ENCODE results near the gene WDR54.

DNA sequence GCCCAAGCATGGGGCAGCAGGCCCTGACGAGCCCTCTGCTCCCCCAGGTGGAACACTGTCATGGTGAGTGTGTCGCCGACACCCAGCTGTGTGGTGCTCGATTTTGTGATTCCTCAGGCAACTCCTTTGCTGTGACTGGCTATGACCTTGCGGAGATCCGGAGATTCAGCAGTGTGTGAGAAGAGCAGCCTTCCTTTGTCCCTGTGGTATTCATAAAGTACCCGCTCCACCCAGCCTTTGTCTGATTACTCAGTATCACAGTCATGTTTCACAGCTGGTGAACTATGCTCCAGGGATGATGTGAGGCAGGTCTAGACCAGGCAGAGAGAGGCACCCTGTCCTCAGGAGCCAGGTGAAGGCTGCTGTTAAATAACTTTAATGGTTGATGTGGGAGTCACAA is 4.0 kb downstream of the WDR54 start:
- TF ChIP-seq, protein P1, sequence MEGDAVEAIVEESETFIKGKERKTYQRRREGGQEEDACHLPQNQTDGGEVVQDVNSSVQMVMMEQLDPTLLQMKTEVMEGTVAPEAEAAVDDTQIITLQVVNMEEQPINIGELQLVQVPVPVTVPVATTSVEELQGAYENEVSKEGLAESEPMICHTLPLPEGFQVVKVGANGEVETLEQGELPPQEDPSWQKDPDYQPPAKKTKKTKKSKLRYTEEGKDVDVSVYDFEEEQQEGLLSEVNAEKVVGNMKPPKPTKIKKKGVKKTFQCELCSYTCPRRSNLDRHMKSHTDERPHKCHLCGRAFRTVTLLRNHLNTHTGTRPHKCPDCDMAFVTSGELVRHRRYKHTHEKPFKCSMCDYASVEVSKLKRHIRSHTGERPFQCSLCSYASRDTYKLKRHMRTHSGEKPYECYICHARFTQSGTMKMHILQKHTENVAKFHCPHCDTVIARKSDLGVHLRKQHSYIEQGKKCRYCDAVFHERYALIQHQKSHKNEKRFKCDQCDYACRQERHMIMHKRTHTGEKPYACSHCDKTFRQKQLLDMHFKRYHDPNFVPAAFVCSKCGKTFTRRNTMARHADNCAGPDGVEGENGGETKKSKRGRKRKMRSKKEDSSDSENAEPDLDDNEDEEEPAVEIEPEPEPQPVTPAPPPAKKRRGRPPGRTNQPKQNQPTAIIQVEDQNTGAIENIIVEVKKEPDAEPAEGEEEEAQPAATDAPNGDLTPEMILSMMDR (IDR thresholded peaks at IDR 0.05): no peak
- TF ChIP-seq POLR2A (IDR thresholded peaks at IDR 0.05) (no peak), EP300 (IDR thresholded peaks at IDR 0.05) (no peak)
